H1 (cell line): ENCODE data around the gene DLL1.

Source experiments
- ASH2L ChIP-seq: fragments of 200-600, 300-600 bp; sonication (generic); IDR thresholded peaks from one replicate; pipeline ENCODE4 v1.7.1; 2017; ENCODE audit warnings: low read length
- CREB1 ChIP-seq: IDR thresholded peaks from 2 replicates; pipeline ENCODE4 v1.6.1; 2012; ENCODE audit warnings: inconsistent platforms
- HDAC6 ChIP-seq: IDR thresholded peaks from one replicate; pipeline ENCODE4 v1.7.1; 2012; ENCODE audit warnings: low read depth, mild to moderate bottlenecking, inconsistent platforms, low read length, moderate library complexity
- JUND ChIP-seq: IDR thresholded peaks from 2 replicates; pipeline ENCODE4 v1.6.1; 2011; ENCODE audit warnings: mild to moderate bottlenecking, improper control_type of control experiment, low read length
- MAFK ChIP-seq: IDR thresholded peaks from 2 replicates; pipeline ENCODE4 v1.6.1; 2012; ENCODE audit warnings: low read depth, mild to moderate bottlenecking, improper control_type of control experiment, low read length
- POLR2AphosphoS5 ChIP-seq: IDR thresholded peaks from 2 replicates; pipeline ENCODE4 v1.6.1; 2011; ENCODE audit warnings: low read depth, low read length
- POU5F1 ChIP-seq: IDR thresholded peaks from 2 replicates; pipeline ENCODE4 v1.6.1; 2011; ENCODE audit warnings: low read depth, mild to moderate bottlenecking, low read length, moderate library complexity
- SIN3A ChIP-seq, 2 experiments: IDR thresholded peaks in 1 of 2; conservative IDR thresholded peaks in 1 of 2; 2 replicates each; pipeline ENCODE4 v1.6.1; 2011 to 2012; ENCODE audit warnings: low read length in 2 of 2, improper control_type of control experiment in 1 of 2, low read depth in 1 of 2, mild to moderate bottlenecking in 1 of 2
- SP1 ChIP-seq: IDR thresholded peaks from 2 replicates; pipeline ENCODE4 v1.6.1; 2011; ENCODE audit warnings: low read depth, low read length
- SUZ12 ChIP-seq: fragments of 200-600 bp; sonication (generic); IDR thresholded peaks from 2 replicates; pipeline ENCODE4 v1.6.1; 2012; ENCODE audit warnings: mild to moderate bottlenecking, inconsistent platforms, low read length, moderate library complexity, mixed read lengths
- TAF1 ChIP-seq: IDR thresholded peaks from 2 replicates; pipeline ENCODE4 v1.6.1; 2011; ENCODE audit warnings: mild to moderate bottlenecking, low read depth, low read length
- YY1 ChIP-seq: IDR thresholded peaks from 2 replicates; pipeline ENCODE4 v1.6.1; 2011; ENCODE audit warnings: low read depth, mild to moderate bottlenecking, low read length
- ZNF274 ChIP-seq: IDR thresholded peaks from 2 replicates; pipeline ENCODE4 v1.7.0; 2012; ENCODE audit warnings: low read length, borderline replicate concordance; ENCODE audit errors: extremely low read depth
- TF ChIP-seq, protein P1 (sequence below), 3 experiments: IDR thresholded peaks; 1 replicate in 2 of 3; 2 replicates in 1 of 3; pipeline versions ENCODE4 v1.5.1 to v1.6.1; 2011; ENCODE audit warnings: low read length in 3 of 3, mild to moderate bottlenecking in 3 of 3, inconsistent platforms in 2 of 3, low read depth in 1 of 3, moderate library complexity in 1 of 3; ENCODE audit not compliant: insufficient read depth in 1 of 3; ENCODE audit errors: control extremely low read depth in 1 of 3

DNA sequence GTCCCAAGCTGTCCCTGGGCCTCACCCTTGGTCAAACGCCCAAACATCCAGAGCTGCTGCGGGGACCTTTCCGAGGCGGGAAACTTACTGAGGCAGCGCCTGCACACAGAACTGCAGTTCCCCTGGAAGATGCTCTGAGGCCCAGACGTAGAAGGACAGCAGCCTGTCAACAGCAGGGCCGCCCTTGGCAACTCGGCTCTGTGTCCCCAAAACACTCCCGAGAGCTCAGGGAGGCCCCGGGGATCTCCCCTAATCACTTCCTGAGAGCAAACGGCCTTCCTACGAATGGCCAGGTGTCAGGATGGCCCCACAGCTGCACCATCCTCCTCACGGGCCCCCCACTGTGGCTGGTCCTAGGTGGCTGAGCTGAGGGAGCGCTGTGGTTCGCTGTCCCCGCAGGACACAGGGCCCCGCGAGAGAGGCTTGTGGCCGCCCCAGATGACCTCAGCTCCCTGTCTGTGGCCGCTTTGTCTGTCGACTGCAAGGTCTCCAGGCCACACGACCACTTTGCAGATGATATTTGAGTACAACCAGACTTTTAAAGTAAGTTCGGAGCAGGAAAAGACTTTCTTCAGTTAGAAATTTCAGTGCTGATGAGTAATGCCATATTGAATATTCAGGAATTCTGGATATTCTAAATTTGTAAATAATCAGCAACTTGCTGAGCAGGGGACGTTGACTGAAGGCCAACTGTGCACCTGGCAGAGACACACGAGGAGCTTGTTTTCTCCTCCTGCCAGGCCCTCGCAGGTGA, 46.0 kb downstream of the DLL1 start:
- TF ChIP-seq HDAC6 (no peak), TAF1 (no peak), CREB1 (no peak), ZNF274 (no peak), YY1 (no peak), MAFK (no peak), POU5F1 (no peak), POLR2AphosphoS5 (no peak), SUZ12 (no peak), ASH2L (no peak), SIN3A (conservative IDR thresholded peaks at IDR 0.05 in 1 of 2, IDR thresholded peaks at IDR 0.05 in 1 of 2; ENCODE audit: low read depth in 1 of 2, low read length in 2 of 2) (no peak), SP1 (no peak), JUND (no peak)
- TF ChIP-seq, protein P1, sequence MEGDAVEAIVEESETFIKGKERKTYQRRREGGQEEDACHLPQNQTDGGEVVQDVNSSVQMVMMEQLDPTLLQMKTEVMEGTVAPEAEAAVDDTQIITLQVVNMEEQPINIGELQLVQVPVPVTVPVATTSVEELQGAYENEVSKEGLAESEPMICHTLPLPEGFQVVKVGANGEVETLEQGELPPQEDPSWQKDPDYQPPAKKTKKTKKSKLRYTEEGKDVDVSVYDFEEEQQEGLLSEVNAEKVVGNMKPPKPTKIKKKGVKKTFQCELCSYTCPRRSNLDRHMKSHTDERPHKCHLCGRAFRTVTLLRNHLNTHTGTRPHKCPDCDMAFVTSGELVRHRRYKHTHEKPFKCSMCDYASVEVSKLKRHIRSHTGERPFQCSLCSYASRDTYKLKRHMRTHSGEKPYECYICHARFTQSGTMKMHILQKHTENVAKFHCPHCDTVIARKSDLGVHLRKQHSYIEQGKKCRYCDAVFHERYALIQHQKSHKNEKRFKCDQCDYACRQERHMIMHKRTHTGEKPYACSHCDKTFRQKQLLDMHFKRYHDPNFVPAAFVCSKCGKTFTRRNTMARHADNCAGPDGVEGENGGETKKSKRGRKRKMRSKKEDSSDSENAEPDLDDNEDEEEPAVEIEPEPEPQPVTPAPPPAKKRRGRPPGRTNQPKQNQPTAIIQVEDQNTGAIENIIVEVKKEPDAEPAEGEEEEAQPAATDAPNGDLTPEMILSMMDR (IDR thresholded peaks at IDR 0.05; ENCODE audit: control extremely low read depth in 1 of 3, insufficient read depth in 1 of 3, low read depth in 1 of 3, low read length in 3 of 3): no peak
